ENCODE data around the gene SLC39A9.

Gene SLC39A9

DNA sequence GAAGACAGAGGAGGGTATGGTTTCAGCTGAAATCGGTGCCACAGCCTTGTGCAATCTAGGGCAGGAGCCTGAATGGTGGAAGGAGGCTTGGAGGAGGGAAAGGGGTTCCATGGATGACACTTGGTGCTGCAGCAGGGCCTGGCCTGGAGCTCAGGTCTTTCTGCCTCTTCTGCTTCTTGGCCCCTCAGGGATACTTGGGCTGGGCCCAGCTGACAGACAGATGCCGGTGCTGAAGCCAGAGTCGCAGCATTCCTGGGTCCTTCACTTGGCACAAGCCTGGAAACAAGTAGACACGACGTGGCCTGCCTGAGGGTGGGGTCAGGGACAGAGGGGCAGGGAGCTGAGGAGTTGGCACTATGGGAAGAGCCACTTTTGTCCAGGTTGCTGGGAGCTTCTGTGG, 81.6 kb downstream of the SLC39A9 start:
- no peak for DNase-seq (ENCODE audit: low read depth in 2 of 2)
- TF ChIP-seq, protein P1, sequence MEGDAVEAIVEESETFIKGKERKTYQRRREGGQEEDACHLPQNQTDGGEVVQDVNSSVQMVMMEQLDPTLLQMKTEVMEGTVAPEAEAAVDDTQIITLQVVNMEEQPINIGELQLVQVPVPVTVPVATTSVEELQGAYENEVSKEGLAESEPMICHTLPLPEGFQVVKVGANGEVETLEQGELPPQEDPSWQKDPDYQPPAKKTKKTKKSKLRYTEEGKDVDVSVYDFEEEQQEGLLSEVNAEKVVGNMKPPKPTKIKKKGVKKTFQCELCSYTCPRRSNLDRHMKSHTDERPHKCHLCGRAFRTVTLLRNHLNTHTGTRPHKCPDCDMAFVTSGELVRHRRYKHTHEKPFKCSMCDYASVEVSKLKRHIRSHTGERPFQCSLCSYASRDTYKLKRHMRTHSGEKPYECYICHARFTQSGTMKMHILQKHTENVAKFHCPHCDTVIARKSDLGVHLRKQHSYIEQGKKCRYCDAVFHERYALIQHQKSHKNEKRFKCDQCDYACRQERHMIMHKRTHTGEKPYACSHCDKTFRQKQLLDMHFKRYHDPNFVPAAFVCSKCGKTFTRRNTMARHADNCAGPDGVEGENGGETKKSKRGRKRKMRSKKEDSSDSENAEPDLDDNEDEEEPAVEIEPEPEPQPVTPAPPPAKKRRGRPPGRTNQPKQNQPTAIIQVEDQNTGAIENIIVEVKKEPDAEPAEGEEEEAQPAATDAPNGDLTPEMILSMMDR (IDR thresholded peaks at IDR 0.05; ENCODE audit: low read depth, low read length), result no peak
- no peak overlapping the region for H3K4me3 ChIP-seq (replicated peaks in 1 of 2; ENCODE audit: low read depth in 2 of 2, low read length in 2 of 2)

DNA sequence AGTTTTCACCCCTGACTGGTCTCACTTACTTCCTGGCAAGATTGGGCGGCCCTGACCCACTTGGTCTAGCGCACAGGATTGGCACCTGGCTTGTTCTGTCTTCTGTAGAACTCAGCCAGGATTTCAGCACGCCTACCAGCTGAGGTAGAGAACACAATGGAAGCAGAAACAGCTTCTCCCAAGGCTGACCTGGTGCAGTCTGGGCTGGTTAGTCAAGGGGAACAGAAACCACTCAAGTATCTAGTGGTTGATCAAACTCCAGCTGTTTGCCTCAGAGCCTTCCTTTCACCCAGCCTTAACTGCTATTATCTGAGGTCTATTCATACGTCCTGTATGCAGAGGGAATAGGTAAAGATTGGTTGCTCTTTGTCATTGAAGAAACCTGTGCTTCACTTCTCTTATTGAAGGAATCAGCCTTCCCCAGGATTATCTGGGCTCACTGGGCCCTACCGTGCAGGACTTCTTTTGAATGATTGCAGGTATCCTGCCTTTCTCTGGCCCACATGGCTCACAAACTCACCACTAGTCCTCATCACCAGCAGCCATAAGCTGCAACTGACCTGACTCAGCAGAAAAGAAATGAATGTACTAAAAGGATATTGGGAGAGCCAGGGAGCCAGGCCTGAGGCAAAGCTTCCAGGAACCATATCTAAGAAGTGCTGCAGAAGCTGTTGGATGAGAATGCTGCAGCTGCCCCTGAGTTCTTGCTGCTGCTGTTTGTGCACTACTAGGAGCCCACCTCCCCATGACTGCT, 83.5 kb downstream of the SLC39A9 start:
- no peak for DNase-seq (ENCODE audit: low read depth in 2 of 2)
- H3K4me3 ChIP-seq (replicated peaks in 1 of 2; ENCODE audit: low read depth in 2 of 2, low read length in 2 of 2), result no peak overlapping the region
- TF ChIP-seq, protein P1 (IDR thresholded peaks at IDR 0.05; ENCODE audit: low read depth, low read length), result no peak

DNA sequence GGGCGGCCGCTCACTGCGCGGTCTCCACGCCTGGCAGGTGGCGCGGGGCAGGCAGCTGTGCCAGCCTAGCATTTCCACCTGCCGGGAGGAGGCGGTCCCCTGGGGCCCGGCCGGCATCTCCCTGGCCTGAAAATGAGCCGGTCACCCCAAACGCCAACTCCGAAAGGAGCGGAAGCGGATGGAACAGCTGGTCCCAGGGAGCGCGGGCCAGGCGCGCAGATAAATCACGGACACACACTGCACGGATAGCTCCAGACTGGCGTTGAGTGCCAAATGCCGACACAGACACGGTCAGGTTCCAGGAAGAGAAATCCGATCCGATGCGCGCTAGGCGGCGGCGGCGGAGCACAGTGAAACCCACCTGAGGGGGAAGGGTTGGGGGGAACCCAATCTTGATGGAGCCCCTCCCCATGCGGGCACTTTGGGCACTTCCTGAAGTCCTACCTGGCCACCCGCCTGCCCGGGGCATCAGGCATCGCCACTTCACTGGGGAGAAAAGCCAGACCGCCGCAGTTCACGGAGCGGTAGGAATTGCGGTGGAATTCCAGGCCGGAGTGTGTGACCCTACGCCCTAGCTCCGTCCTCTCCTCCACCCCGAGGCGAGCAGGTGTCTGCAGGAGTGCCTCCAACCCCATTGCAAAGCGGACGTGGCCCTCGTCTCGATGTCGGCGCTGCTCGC, 85.4 kb downstream of the SLC39A9 start:
- TF ChIP-seq, protein P1 (IDR thresholded peaks at IDR 0.05; ENCODE audit: low read depth, low read length), result no peak
- peak; percentile 16 for DNase-seq (ENCODE audit: low read depth in 2 of 2)
- peak overlapping the region in 1 of 2 donors; percentile 8 for H3K4me3 ChIP-seq (replicated peaks in 1 of 2; ENCODE audit: low read depth in 2 of 2, low read length in 2 of 2)

DNA sequence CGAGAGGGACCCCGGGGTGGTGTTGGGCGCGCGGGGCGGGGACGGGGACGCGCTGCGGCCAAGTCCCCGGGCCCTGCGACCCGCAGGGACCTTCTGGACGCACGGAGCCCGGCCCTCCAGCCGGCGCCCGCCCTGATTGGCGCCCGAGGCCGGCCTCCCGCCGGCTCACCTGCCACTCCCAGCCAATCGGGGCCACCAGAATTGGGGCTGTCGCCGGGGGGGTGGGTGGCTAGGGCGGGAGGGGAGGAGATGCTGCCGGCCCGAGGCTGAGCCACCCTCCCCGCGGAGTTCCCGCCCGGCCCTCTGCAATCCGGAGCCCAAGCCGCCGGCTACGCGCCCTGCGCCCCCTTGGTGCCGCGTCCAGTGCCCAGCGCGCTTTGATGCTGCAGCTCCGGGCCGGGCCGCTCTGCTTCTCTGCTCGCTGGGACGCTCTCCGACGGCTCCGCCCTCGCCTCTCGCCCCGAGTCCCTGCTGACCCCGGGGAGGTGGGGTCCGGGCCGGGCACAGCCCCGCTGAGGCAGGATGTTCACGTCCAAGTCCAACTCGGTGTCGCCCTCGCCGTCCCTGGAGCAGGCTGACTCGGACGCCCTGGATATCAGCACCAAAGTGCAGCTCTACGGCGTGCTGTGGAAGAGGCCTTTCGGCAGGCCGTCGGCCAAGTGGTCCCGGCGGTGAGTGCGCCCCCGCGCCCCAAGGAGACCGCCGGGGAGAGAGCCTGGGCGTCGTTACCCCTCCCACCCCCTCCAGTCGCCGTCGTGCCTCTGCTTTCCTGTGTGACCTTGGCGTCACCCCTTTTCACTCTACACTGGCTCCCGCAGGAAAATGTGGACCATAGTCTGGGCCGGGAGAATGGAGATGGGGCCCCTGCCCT, 86.2 kb downstream of the SLC39A9 start, which contains the start of gene PLEKHD1:
PLEKHD1 (plus strand) TSS at position 285 of the 871 bp plus-strand sequence; CDS start at position 523, 238 bp downstream.
- TF ChIP-seq, protein P1 (IDR thresholded peaks at IDR 0.05; ENCODE audit: low read depth, low read length), result no peak
- no peak for DNase-seq (ENCODE audit: low read depth in 2 of 2)
- H3K4me3 ChIP-seq (replicated peaks in 1 of 2; ENCODE audit: low read depth in 2 of 2, low read length in 2 of 2), result peak within 1 kb of the TSS in 1 of 2 donors; percentile 8

DNA sequence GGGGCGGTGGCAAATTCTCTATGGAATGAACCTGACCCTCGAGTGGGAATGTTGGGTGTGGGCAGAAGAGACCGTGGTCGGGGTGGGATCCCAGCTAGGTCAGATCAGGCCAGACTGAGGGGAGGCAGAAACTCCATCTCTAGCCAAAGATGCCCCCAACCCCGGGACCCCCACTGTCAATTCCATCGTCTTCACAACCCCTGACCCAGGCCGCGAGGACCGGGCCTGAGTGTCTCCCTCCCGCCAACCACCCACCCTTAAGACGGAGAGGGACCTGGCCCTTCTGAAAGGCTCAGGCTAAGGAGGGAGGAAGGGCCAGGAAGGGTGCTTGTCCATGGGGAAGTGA, 86.8 kb downstream of the SLC39A9 start:
- no peak overlapping the region for H3K4me3 ChIP-seq (replicated peaks in 1 of 2; ENCODE audit: low read depth in 2 of 2, low read length in 2 of 2)
- TF ChIP-seq, protein P1 (IDR thresholded peaks at IDR 0.05; ENCODE audit: low read depth, low read length), result no peak
- no peak for DNase-seq (ENCODE audit: low read depth in 2 of 2)

DNA sequence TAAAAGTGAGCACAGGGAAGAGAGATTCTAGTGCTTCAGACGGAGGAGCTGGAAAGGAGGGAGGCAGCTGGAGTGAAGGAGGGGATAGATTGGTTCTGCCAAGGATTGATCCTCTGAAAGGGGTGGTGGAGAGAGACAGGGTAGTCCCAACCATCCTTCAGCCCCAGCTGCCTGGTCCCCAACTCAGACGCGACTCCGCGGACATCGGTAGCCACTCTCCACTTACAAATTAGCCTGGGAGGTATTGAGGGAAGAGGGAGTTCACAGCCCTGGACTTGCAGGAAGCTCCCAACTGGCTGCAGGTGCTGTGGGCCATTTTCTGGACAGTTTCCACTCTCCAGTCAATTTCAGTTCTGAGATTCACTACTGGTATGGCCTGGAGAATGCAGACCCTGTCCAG, 87.2 kb downstream of the SLC39A9 start:
- no peak overlapping the region for H3K4me3 ChIP-seq (replicated peaks in 1 of 2; ENCODE audit: low read depth in 2 of 2, low read length in 2 of 2)
- no peak for DNase-seq (ENCODE audit: low read depth in 2 of 2)
- TF ChIP-seq, protein P1 (IDR thresholded peaks at IDR 0.05; ENCODE audit: low read depth, low read length), result no peak
